ENCODE results near the gene GAA. TPM values are rescaled to one million over a fixed set of nuclear protein-coding genes. Genes with fewer than 3 reads are reported as not detected.

Gene GAA
- total RNA-seq, 3 donors from 2014 or later, result 40.6 to 80.3 (median 56.5) TPM

GRCh38 chr17:80115159-80115558 lies 13.8 kb downstream of the GAA start:
- Histone ChIP-seq H3K27me3 (no peaks in the 10 kb centered on the region), H3K36me3 (no peaks in the 10 kb centered on the region), H3K27ac (no peak overlapping the region), H3K4me1 (no peaks in the 10 kb centered on the region), H3K4me3 (no peak overlapping the region), H3K9me3 (no peaks in the 10 kb centered on the region)
- TF ChIP-seq POLR2AphosphoS5 (IDR thresholded peaks at IDR 0.05), result no peak
- no peak for TF ChIP-seq POLR2A (IDR thresholded peaks at IDR 0.05)
- TF ChIP-seq CTCF (IDR thresholded peaks at IDR 0.05), result no peak
- intact Hi-C loops (cut with DNase I; ENCODE audit: low total_unique reads), result no loop called here
- no peak for DNase-seq (ENCODE audit: low spot score in 2 of 2)

- intact Hi-C loops (cut with DNase I; ENCODE audit: low total_unique reads), result no loop called here
- Histone ChIP-seq H3K27ac (no peak overlapping the region), H3K9me3 (no peaks in the 10 kb centered on the region), H3K36me3 (no peaks in the 10 kb centered on the region), H3K27me3 (no peaks in the 10 kb centered on the region), H3K4me1 (no peaks in the 10 kb centered on the region), H3K4me3 (no peak overlapping the region)
- no peak for TF ChIP-seq POLR2A (IDR thresholded peaks at IDR 0.05)
- TF ChIP-seq POLR2AphosphoS5 (IDR thresholded peaks at IDR 0.05), result no peak
- no peak for TF ChIP-seq CTCF (IDR thresholded peaks at IDR 0.05)
- no peak for DNase-seq (ENCODE audit: low spot score in 2 of 2)
Observed at GRCh38 chr17:80116276-80116920, 15.0 kb downstream of the GAA start.

GRCh38 chr17:80116921-80117380 lies 15.6 kb downstream of the GAA start:
- H3K27ac ChIP-seq, result no peak overlapping the region
- H3K9me3 ChIP-seq, result no peaks in the 10 kb centered on the region
- H3K4me1 ChIP-seq, result no peaks in the 10 kb centered on the region
- H3K4me3 ChIP-seq, result no peak overlapping the region
- no peak for TF ChIP-seq CTCF (IDR thresholded peaks at IDR 0.05)
- no peak for TF ChIP-seq POLR2AphosphoS5 (IDR thresholded peaks at IDR 0.05)
- no peaks in the 10 kb centered on the region for H3K36me3 ChIP-seq
- intact Hi-C loops (cut with DNase I; ENCODE audit: low total_unique reads), result no loop called here
- H3K27me3 ChIP-seq, result no peaks in the 10 kb centered on the region
- no peak for DNase-seq (ENCODE audit: low spot score in 2 of 2)

- Histone ChIP-seq H3K4me3 (no peak overlapping the region), H3K4me1 (no peaks in the 10 kb centered on the region), H3K36me3 (no peaks in the 10 kb centered on the region), H3K27me3 (no peaks in the 10 kb centered on the region), H3K9me3 (no peaks in the 10 kb centered on the region), H3K27ac (no peak overlapping the region)
- intact Hi-C loops (cut with DNase I; ENCODE audit: low total_unique reads), result loop anchor here (1.0 kb wide), 1 partner anchor 14 kb away; no protein-coding TSS in a partner anchor
- no peak for TF ChIP-seq POLR2AphosphoS5 (IDR thresholded peaks at IDR 0.05)
- TF ChIP-seq POLR2A (IDR thresholded peaks at IDR 0.05), result no peak
- no peak for TF ChIP-seq CTCF (IDR thresholded peaks at IDR 0.05)
- no peak for DNase-seq (ENCODE audit: low spot score in 2 of 2)
Observed at GRCh38 chr17:80117491-80118401, 16.4 kb downstream of the GAA start.

All from breast epithelium (tissue), 4 donors.